Ovary (tissue), 9 donors: ENCODE data around the gene OSBPL8. TPM values are rescaled to one million over a fixed set of nuclear protein-coding genes. Genes with fewer than 3 reads are reported as not detected.

Source experiments
- DNase-seq, 5 donors: peaks; one replicate each; pipeline ENCODE4 v3.0.0-alpha.2; 2019 to 2020
- H3K27ac ChIP-seq, 2 donors: fragments of 200-600 bp; one replicate each; pipeline versions ENCODE4 v1.5.1 to v1.8.0; 2019 to 2022
- H3K27me3 ChIP-seq: fragments of 200-600 bp; one replicate; pipeline ENCODE4 v1.8.0; 2022
- H3K36me3 ChIP-seq: fragments of 200-600 bp; sonication (generic); one replicate; pipeline ENCODE4 v1.5.1; 2019
- H3K4me1 ChIP-seq: one replicate; pipeline ENCODE4 v1.8.1; 2013; ENCODE audit warnings: mild to moderate bottlenecking, moderate library complexity; ENCODE audit not compliant: insufficient read depth
- H3K4me3 ChIP-seq: fragments of 200-600 bp; sonication (generic); one replicate; pipeline ENCODE4 v1.5.1; 2017
- H3K9me3 ChIP-seq, 2 donors: fragments of 200-600 bp in 1 of 2; sonication (generic) in 1 of 2; one replicate each; pipeline versions ENCODE4 v1.5.1 to v1.8.1; 2013 to 2019; ENCODE audit warnings: mild to moderate bottlenecking in 1 of 2, moderate library complexity in 1 of 2
- EP300 ChIP-seq: sonication (generic); formaldehyde crosslinking; IDR thresholded peaks from one replicate; pipeline ENCODE4 v1.6.1; 2017; ENCODE audit warnings: antibody characterized with exemption
- POLR2A ChIP-seq: fragments of 450-650 bp; IDR thresholded peaks from one replicate; pipeline ENCODE4 v1.6.1; 2017; ENCODE audit warnings: antibody characterized with exemption, mild to moderate bottlenecking, moderate library complexity
- WGBS, 3 donors: extraction: QIAGEN DNeasy Blood & Tissue Kit in 1 of 3; methylation state at CpG; one replicate each; pipeline versions ENCODE4 v1.1.5 to v1.1.7; 2013 to 2017; 5-methylcytosine and 5-hydroxymethylcytosine counted together
- intact Hi-C, 4 donors: fragments of 100-400 bp; cut with DNase I; formaldehyde crosslinking; loops; one replicate each; pipeline versions ENCODE4 v1.11.0 to v1.15.1; 2022 to 2023
- polyA plus RNA-seq, 2 donors: library from polyadenylated mRNA; stranded (reverse); fragments of 200-250 nt in 1 of 2; fragments of 350-450 nt in 1 of 2; fragmentation: Illumina TruSeq in 1 of 2; extraction: RNeasy Lipid Tissue Mini Kit (QIAGEN cat#74804) in 1 of 2; gene quantifications; one replicate each; pipeline ENCODE4 v1.2.3, GENCODE V29; 2013 to 2014
- total RNA-seq, 7 donors: library from RNA; depleted of rRNA in 2 of 7; stranded (reverse); fragments of >200 nt in 2 of 7; fragmentation: NEBNext Ultra II Directional in 3 of 7; extraction: Animal tissue kit (Norgen Biotek cat#: 25700) in 3 of 7; gene quantifications; one replicate each; pipeline versions ENCODE4 v1.1.0 to v1.2.4, GENCODE V29; 2016 to 2023
- TF ChIP-seq, protein P1 (sequence below), 3 donors: fragments of 450-650 bp in 2 of 3; fragments of 200-600 bp in 1 of 3; IDR thresholded peaks; one replicate each; pipeline versions ENCODE4 v1.5.1 to v1.8.0; 2016 to 2022; ENCODE audit warnings: antibody characterized with exemption in 3 of 3, mild to moderate bottlenecking in 1 of 3
- donor health status: DM: no; HTN: no; CAD: no; lungs with moderate emphysema.
- donor health status: DM: no; HTN: no; CAD: no.
- donor health status: Bipolar disorder and iron deficiency.
- donor health status: DM: yes; HTN: yes; CAD: no.
- donor health status: DM: no; HTN: no; CAD: no.
- donor health status: DM: yes; HTN: yes; CAD: no.

Gene OSBPL8
- total and polyA plus RNA-seq, 9 donors, result 12.5 to 63.0 (median 56.9) TPM

- no peak for DNase-seq
- 72 to 79% (median 72%) methylated on average over 3 of the region's 3 CpGs for WGBS, 3 donors
- Histone ChIP-seq H3K4me1 (no peaks in the 10 kb centered on the region), H3K27me3 (no peaks in the 10 kb centered on the region), H3K27ac (no peak overlapping the region), H3K9me3 (no peaks in the 10 kb centered on the region), H3K4me3 (no peak overlapping the region), H3K36me3 (no peaks in the 10 kb centered on the region)
- intact Hi-C loops, result no loop called here
- TF ChIP-seq POLR2A, result no peak
- TF ChIP-seq, protein P1, sequence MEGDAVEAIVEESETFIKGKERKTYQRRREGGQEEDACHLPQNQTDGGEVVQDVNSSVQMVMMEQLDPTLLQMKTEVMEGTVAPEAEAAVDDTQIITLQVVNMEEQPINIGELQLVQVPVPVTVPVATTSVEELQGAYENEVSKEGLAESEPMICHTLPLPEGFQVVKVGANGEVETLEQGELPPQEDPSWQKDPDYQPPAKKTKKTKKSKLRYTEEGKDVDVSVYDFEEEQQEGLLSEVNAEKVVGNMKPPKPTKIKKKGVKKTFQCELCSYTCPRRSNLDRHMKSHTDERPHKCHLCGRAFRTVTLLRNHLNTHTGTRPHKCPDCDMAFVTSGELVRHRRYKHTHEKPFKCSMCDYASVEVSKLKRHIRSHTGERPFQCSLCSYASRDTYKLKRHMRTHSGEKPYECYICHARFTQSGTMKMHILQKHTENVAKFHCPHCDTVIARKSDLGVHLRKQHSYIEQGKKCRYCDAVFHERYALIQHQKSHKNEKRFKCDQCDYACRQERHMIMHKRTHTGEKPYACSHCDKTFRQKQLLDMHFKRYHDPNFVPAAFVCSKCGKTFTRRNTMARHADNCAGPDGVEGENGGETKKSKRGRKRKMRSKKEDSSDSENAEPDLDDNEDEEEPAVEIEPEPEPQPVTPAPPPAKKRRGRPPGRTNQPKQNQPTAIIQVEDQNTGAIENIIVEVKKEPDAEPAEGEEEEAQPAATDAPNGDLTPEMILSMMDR (IDR thresholded peaks at IDR 0.05), result no peak
- no peak for TF ChIP-seq EP300
Observed at GRCh38 chr12:76586764-76587395, 27.3 kb upstream of the OSBPL8 start.

DNA sequence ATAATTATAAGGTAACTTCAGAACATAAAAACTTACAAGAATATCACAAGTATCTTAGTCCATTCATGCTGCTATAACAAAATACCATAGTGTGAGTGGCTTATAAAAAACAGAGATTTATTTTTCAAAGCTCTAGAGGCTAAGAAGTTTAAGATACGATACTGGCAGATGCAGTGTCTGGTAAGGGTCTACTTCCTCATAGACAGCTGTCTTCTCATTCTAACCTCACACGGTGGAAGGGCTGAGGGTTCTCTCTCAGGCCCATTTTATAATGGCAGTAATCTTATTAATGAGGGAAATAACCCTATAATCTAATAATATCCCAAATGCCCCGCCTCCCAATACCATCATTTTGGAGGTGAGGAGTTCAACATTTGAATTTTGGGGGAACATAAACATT, 23.7 kb upstream of the OSBPL8 start:
- no peaks in the 10 kb centered on the region for H3K4me1 ChIP-seq
- DNase-seq, result no peak
- no peaks in the 10 kb centered on the region for H3K36me3 ChIP-seq
- 86 to 89% (median 88%) methylated on average over 3 of the region's 3 CpGs for WGBS, 3 donors
- intact Hi-C loops, result no loop called here
- no peak overlapping the region for H3K27ac ChIP-seq
- no peaks in the 10 kb centered on the region for H3K9me3 ChIP-seq
- H3K4me3 ChIP-seq, result no peak overlapping the region
- TF ChIP-seq, protein P1 (IDR thresholded peaks at IDR 0.05), result no peak
- TF ChIP-seq EP300, result no peak
- no peak for TF ChIP-seq POLR2A
- H3K27me3 ChIP-seq, result no peaks in the 10 kb centered on the region

DNA sequence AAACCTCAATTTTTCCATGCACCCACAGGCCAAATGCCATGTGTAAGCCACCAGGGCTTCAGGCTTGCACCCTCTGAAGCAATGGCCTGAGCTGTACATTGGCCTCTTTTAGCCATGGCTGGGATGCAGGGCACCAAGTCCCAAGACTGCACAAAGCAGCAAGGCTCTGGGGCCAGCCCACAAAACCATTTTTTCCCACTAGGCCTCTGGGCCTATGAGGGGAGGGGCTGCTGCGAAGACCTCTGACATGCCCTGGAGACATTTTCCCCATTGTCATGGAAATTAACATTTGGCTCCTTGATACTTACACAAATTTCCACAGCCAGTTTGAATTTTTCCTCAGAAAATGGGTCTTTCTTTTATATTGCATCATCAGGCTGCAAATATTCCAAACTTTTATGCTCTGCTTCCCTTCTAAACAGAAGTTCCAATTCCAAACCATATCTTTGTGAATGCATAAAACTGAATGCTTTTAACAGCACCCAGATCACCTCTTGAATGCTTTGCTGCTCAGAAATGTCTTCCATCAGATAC, 14.3 kb upstream of the OSBPL8 start:
- Histone ChIP-seq H3K4me1 (no peaks in the 10 kb centered on the region), H3K27me3 (no peaks in the 10 kb centered on the region), H3K9me3 (no peaks in the 10 kb centered on the region), H3K4me3 (no peak overlapping the region), H3K36me3 (no peaks in the 10 kb centered on the region), H3K27ac (no peak overlapping the region)
- DNase-seq, result no peak
- intact Hi-C loops, result no loop called here
- WGBS, 3 donors, result 91 to 100% (median 95%) methylated on average over 1 of the region's 1 CpG
- TF ChIP-seq EP300 (no peak), POLR2A (no peak)
- TF ChIP-seq, protein P1 (IDR thresholded peaks at IDR 0.05), result no peak

DNA sequence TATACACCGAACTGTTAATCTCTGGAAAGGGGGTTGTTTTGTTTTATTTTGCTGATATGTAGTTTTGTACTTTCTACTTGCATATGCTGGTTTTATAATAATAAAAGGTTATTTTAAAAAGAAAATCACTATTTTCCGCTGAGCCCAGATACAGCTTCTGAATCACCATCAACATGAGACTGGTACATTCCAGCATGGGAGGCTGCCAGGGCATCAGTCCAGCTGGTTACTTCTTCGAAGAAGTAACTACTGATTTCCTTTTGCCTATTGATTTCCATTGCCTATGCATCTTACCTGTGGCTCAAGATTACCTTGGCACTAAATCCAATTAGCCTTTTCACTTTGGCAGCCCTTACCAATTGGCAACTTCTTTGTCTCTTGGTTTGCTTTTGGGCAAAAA, 11.7 kb upstream of the OSBPL8 start:
- H3K27me3 ChIP-seq, result no peaks in the 10 kb centered on the region
- intact Hi-C loops, result no loop called here

More for the DNA sequence above, 11.7 kb upstream of the OSBPL8 start:
- H3K9me3 ChIP-seq, result no peaks in the 10 kb centered on the region
- peak in 1 of 5 donors; percentile 58 for DNase-seq
- H3K36me3 ChIP-seq, result no peaks in the 10 kb centered on the region
- no peak overlapping the region for H3K4me3 ChIP-seq
- 12 to 36% (median 21%) methylated on average over 3 of the region's 3 CpGs for WGBS, 3 donors
- no peaks in the 10 kb centered on the region for H3K4me1 ChIP-seq
- no peak for TF ChIP-seq POLR2A
- no peak for TF ChIP-seq EP300
- H3K27ac ChIP-seq, result no peak overlapping the region
